ENCODE results near the gene KCNT1.

DNA sequence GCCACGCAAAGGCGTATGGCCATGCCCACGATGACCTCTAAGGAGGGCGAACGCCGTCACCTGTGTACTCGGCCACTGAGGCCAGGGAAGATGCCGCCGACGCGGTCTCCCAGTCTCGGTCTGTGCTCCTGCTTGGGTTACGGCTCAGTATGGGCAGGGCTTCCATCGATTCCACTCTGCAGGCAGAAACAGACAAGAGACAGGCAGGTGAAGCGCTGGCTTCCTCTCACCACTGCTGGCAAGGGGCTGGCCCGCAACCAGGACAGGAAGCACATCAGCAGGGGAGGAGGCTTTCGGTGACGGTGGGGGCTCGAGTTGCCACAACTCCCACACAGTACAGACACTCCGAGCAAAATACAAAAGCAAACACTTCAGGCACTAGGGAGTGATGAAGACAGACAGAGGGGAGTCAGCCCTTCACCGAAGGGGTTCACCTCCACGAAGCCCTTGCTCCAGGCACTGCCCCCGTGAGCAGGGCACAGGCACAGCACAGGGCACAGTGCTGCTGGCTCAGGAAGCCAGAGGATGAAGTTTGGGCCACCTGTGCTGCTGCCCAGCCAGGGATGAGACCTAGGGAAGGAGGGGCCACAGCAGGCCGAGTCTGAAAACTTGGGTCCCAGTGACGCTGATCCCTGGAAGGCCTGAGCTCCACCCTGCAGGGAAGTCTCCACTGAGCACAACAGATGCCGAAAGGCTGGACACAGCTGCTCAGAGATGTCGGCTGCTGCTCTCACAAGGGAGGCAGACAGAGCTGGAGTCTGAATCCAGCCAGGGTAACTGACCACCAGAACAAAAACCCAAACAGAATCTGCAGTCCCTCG lies 114.1 kb downstream of the KCNT1 start:
- TF ChIP-seq POLR2A (IDR thresholded peaks at IDR 0.05) (no peak), POLR2AphosphoS5 (IDR thresholded peaks at IDR 0.05) (no peak)
- TF ChIP-seq, protein P1, sequence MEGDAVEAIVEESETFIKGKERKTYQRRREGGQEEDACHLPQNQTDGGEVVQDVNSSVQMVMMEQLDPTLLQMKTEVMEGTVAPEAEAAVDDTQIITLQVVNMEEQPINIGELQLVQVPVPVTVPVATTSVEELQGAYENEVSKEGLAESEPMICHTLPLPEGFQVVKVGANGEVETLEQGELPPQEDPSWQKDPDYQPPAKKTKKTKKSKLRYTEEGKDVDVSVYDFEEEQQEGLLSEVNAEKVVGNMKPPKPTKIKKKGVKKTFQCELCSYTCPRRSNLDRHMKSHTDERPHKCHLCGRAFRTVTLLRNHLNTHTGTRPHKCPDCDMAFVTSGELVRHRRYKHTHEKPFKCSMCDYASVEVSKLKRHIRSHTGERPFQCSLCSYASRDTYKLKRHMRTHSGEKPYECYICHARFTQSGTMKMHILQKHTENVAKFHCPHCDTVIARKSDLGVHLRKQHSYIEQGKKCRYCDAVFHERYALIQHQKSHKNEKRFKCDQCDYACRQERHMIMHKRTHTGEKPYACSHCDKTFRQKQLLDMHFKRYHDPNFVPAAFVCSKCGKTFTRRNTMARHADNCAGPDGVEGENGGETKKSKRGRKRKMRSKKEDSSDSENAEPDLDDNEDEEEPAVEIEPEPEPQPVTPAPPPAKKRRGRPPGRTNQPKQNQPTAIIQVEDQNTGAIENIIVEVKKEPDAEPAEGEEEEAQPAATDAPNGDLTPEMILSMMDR (IDR thresholded peaks at IDR 0.05): no peak

Data from breast epithelium (tissue), 3 donors.